Measurements from ENCODE around the gene IL17F. TPM values are rescaled to one million over a fixed set of nuclear protein-coding genes. Genes with fewer than 3 reads are reported as not detected.
"Not testable (repeated sequence)": the region's sequence is repeated elsewhere in the genome, so short reads cannot be mapped to it uniquely, and the experiment has no call there.

IL17F gene
- total RNA-seq, 2 experiments from 2014 or later: not detected

DNA sequence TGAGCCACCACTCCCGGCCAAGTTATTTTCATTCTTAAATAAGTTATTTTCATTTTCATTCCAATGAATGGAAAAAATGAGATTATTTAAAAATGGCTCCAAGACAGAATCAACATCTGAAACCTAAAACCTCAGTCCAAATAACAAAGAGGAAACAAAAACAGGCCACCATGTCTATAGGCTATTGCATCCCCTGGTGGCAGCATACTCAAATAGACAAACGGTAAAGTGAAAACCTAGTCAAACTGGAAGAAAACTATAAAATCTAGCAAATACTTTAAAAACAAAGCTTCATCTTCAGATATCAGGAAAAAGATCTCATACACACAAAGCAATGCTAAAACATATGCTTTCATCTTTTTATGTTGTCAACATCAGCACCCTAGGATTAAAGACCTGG is 37.2 kb downstream of the IL17F start:
- peaks cover 5% of the 10 kb centered on the region for H3K4me1 Mint-ChIP-seq
- DNase-seq (no peak), ATAC-seq (no peak)
- no peak overlapping the region for H3K27ac Mint-ChIP-seq
- no peak overlapping the region for H3K4me3 Mint-ChIP-seq
- peaks cover 1% of the 10 kb centered on the region for H3K36me3 Mint-ChIP-seq
- H3K27me3 Mint-ChIP-seq: peaks cover 47% of the 10 kb centered on the region
- CTCF ChIA-PET: no interaction called here
- H3K9me3 Mint-ChIP-seq (ENCODE audit: low read depth): no peaks in the 10 kb centered on the region

DNA sequence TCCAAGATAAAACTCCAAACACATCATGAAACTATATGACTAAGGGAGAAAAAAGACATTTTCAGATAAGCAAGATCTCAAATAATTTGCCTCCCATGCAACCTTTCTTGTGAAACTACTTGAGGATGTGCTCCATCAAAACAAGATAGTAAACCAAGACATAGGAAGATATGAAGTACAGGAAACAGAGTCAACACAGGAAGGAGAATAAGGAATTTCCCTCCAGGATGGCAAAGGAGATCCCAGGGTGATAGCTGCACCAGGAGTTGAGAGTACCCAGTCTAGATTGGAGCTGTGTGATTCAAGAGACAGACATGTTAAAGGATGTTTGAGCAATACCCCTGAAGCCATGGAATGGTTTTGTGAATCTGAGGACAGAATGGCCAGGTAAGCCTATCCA is 42.8 kb downstream of the IL17F start:
- ATAC-seq: no peak
- no peak for DNase-seq
- no peaks in the 10 kb centered on the region for H3K36me3 Mint-ChIP-seq
- H3K27me3 Mint-ChIP-seq: peaks cover 31% of the 10 kb centered on the region
- peaks cover 7% of the 10 kb centered on the region for H3K9me3 Mint-ChIP-seq (ENCODE audit: low read depth)
- CTCF ChIA-PET: no interaction called here
- H3K27ac Mint-ChIP-seq: no peak overlapping the region
- no peaks in the 10 kb centered on the region for H3K4me1 Mint-ChIP-seq
- no peak overlapping the region for H3K4me3 Mint-ChIP-seq

DNA sequence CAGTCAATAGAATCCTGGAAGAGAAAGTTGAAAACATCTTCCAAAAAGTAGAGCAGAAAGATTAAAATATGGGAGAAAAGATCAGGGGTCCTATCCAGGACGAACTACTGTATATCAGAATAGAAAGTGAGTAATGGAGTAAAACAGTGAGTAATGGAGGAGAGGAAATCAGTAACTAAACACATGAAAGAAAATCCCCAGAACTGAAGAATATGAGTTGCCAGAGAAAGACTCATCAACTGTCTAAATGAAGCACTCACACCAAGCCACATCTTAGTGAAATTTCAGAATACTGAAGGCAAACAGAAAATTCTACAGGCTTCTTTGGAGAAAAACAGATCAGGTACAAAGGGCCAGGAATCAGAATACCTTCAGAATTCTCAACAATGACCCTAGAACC is 43.3 kb downstream of the IL17F start:
- Mint-ChIP-seq H3K4me1 (no peaks in the 10 kb centered on the region), H3K9me3 (ENCODE audit: low read depth) (peaks cover 7% of the 10 kb centered on the region), H3K36me3 (no peaks in the 10 kb centered on the region), H3K27ac (no peak overlapping the region), H3K4me3 (no peak overlapping the region), H3K27me3 (peaks cover 31% of the 10 kb centered on the region)
- DNase-seq: no peak
- no peak for ATAC-seq
- CTCF ChIA-PET: no interaction called here

DNA sequence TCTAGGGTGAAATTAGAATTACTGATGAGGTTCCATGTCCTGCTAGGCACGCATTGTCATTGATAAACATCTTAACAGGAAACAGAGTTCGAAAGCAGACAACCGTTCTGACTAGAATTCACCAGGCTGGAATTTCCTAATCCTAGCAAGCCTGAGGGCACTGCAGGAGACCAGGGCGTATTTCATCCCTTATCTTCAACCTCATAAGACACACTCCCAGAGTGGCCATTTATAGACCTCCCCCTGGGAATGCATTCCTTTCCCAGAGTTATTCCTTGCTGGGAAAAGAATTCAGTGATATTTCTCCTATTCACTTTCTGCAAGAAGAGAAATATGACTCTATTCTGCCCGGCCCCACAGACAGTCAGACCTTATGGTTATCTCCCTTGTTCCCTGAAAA is 44.2 kb downstream of the IL17F start:
- ATAC-seq; H3K36me3 Mint-ChIP-seq; H3K27ac Mint-ChIP-seq; H3K9me3 Mint-ChIP-seq (ENCODE audit: low read depth); H3K4me1 Mint-ChIP-seq; DNase-seq; H3K4me3 Mint-ChIP-seq; CTCF ChIA-PET: not testable (repeated sequence)
- H3K27me3 Mint-ChIP-seq: peaks cover 36% of the 10 kb centered on the region

DNA sequence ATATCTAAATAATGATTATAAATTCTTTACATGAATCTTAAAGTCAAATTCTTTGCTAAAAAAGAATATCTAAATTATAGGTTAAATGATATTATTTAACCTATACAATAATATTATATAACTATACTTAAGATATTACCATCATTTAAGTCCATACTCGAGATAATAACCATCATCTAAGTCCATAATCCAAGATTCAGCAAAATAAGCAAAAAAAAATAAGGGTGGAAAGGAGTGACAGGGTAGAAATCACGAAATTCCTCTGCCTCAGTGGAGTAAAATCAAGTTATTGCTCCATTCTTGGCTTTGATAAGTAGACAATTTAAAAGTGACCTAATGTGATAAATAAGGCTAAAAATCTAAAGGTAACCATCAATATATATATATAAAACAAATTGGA is 48.4 kb downstream of the IL17F start:
- Mint-ChIP-seq H3K4me3 (no peak overlapping the region), H3K9me3 (ENCODE audit: low read depth) (peaks cover 5% of the 10 kb centered on the region), H3K27me3 (peaks cover 41% of the 10 kb centered on the region), H3K27ac (no peak overlapping the region), H3K36me3 (no peaks in the 10 kb centered on the region), H3K4me1 (no peaks in the 10 kb centered on the region)
- CTCF ChIA-PET: no interaction called here
- ATAC-seq (no peak), DNase-seq (no peak)

DNA sequence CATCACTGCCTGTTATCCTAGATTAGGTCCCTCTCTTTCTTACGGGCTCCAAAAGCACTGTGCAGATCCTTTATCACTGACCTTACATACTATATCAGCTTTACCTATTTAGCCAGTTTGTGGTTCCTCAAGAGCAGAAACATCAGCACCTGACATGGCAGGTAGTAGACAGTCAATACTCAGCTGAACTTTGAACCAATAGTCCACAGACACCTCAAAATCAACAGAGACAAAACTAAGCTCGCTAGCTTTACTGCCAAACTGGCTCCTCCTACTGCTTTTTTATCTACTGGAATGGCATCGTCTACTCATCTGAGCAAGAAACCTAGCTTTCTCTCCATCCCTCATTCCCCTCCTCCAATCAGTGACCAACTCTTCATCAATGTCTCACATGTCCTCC is 52.5 kb downstream of the IL17F start:
- CTCF ChIA-PET: no interaction called here
- H3K4me3 Mint-ChIP-seq: no peak overlapping the region

DNA sequence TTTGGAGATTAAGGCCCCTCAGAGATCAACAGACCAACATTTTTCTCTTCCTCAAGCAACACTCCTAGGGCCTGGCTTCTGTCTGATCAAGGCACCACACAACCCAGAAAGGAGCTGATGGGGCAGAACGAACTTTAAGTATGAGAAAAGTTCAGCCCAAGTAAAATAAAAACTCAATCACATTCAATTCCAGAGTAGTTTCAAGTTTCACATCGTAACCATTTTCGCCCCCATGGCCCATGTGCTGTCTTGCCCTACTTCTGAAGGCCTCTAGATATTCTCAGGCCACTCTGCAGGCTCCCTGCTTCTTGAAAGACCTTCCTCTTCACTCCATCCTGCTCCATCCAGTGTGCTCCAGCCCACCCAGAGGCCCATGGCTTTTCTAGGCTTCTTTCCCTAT is 53.9 kb downstream of the IL17F start:
- CTCF ChIA-PET: no interaction called here
- Mint-ChIP-seq H3K9me3 (ENCODE audit: low read depth) (no peaks in the 10 kb centered on the region), H3K36me3 (no peaks in the 10 kb centered on the region), H3K4me3 (no peak overlapping the region), H3K27me3 (peaks cover 65% of the 10 kb centered on the region), H3K27ac (no peak overlapping the region), H3K4me1 (no peaks in the 10 kb centered on the region)
- no peak for ATAC-seq
- no peak for DNase-seq

More for the DNA sequence above, 52.5 kb downstream of the IL17F start:
- H3K27ac Mint-ChIP-seq: no peak overlapping the region
- DNase-seq (no peak), ATAC-seq (no peak)
- H3K36me3 Mint-ChIP-seq: no peaks in the 10 kb centered on the region
- H3K9me3 Mint-ChIP-seq (ENCODE audit: low read depth): no peaks in the 10 kb centered on the region
- H3K4me1 Mint-ChIP-seq: no peaks in the 10 kb centered on the region
- H3K27me3 Mint-ChIP-seq: peaks cover 57% of the 10 kb centered on the region

DNA sequence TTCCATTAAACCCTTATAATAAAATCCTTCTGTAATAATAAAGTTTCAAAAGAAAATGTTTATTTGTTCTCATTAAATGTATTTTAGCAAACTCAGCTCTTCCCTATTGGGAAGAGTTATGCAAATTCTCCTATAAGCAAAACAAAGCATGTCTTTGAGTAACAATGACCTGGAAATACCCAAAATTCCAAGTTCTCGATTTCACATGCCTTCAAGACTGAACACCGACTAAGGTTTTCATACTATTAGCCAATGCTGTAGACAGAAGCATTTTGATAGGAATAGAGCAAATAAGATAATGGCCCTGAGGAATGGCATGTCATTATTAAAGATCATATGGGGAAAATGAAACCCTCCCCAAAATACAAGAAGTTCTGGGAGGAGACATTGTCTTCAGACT is 54.3 kb downstream of the IL17F start:
- H3K4me1 Mint-ChIP-seq: no peaks in the 10 kb centered on the region
- H3K4me3 Mint-ChIP-seq: no peak overlapping the region
- H3K27ac Mint-ChIP-seq: no peak overlapping the region
- CTCF ChIA-PET: no interaction called here
- no peak for ATAC-seq
- H3K9me3 Mint-ChIP-seq (ENCODE audit: low read depth): no peaks in the 10 kb centered on the region
- no peak for DNase-seq
- H3K27me3 Mint-ChIP-seq: peaks cover 65% of the 10 kb centered on the region
- no peaks in the 10 kb centered on the region for H3K36me3 Mint-ChIP-seq

DNA sequence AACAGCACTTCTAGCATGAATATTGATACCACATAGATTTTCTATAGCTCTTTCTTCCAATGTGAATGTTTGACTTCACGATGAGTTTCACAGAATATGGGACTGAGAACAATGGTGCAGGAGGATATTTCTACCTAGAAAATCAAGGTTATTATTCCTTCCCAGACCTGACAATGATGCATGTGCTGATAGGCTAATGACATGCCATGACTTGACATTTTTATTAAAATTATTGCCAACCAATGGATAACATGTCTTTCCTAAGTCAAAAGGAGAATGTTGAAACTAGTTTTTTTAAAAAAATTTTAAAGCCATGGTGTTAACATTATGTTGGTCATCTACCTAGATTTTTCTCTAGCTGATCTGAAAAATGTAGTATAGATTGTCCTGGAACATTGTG is 57.2 kb downstream of the IL17F start:
- no peak overlapping the region for H3K27ac Mint-ChIP-seq
- H3K27me3 Mint-ChIP-seq: peaks cover 78% of the 10 kb centered on the region
- no peaks in the 10 kb centered on the region for H3K9me3 Mint-ChIP-seq (ENCODE audit: low read depth)
- H3K4me1 Mint-ChIP-seq: no peaks in the 10 kb centered on the region
- DNase-seq (no peak), ATAC-seq (no peak)
- H3K36me3 Mint-ChIP-seq: no peaks in the 10 kb centered on the region
- no peak overlapping the region for H3K4me3 Mint-ChIP-seq
- CTCF ChIA-PET: interaction anchor here (1.3 kb wide), 1 partner anchor 76 kb away, joined by 3 read pairs; no protein-coding TSS in a partner anchor

Other genes with a start within 250 kb of the IL17F start
- not detected for gene PKHD1, start 156.9 kb downstream of the IL17F start, total RNA-seq
- gene IL17A, start 58.1 kb downstream of the IL17F start, total RNA-seq: not detected
- 100 to 1,000 TPM; 248 to 262 TPM for gene MCM3, start 40.2 kb upstream of the IL17F start, total RNA-seq
- gene PAQR8, start 117.7 kb upstream of the IL17F start, total RNA-seq: 10 to 100 TPM; 12.1 to 12.5 TPM
- 1 to 10 TPM; 1.7 to 2.1 TPM for gene EFHC1, start 175.8 kb upstream of the IL17F start, total RNA-seq

Measured in activated CD8-positive, alpha-beta memory T cell treated with anti-CD3 and anti-CD28 coated beads, Interleukin-2, amount 10 ng/mL, durations not matched to agents 7 days and 5 days (primary cell).